Measurements from ENCODE around the gene RAP1GAP. TPM values are rescaled to one million over a fixed set of nuclear protein-coding genes. Genes with fewer than 3 reads are reported as not detected.

RAP1GAP gene
- total RNA-seq, 1 donor from 2014 or later, result 0.64 TPM

GRCh38 chr1:21644906-21645305 lies 24.3 kb downstream of the RAP1GAP start:
- Histone ChIP-seq H3K4me3 (no peak overlapping the region), H3K27me3 (no peaks in the 10 kb centered on the region), H3K27ac (no peak overlapping the region), H3K9me3 (no peaks in the 10 kb centered on the region), H3K4me1 (no peaks in the 10 kb centered on the region), H3K36me3 (no peaks in the 10 kb centered on the region)
- DNase-seq (ENCODE audit: low spot score in 2 of 2), result no peak
- intact Hi-C loops (cut with DNase I), result no loop called here
- TF ChIP-seq, protein P1, sequence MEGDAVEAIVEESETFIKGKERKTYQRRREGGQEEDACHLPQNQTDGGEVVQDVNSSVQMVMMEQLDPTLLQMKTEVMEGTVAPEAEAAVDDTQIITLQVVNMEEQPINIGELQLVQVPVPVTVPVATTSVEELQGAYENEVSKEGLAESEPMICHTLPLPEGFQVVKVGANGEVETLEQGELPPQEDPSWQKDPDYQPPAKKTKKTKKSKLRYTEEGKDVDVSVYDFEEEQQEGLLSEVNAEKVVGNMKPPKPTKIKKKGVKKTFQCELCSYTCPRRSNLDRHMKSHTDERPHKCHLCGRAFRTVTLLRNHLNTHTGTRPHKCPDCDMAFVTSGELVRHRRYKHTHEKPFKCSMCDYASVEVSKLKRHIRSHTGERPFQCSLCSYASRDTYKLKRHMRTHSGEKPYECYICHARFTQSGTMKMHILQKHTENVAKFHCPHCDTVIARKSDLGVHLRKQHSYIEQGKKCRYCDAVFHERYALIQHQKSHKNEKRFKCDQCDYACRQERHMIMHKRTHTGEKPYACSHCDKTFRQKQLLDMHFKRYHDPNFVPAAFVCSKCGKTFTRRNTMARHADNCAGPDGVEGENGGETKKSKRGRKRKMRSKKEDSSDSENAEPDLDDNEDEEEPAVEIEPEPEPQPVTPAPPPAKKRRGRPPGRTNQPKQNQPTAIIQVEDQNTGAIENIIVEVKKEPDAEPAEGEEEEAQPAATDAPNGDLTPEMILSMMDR (IDR thresholded peaks at IDR 0.05), result no peak

DNA sequence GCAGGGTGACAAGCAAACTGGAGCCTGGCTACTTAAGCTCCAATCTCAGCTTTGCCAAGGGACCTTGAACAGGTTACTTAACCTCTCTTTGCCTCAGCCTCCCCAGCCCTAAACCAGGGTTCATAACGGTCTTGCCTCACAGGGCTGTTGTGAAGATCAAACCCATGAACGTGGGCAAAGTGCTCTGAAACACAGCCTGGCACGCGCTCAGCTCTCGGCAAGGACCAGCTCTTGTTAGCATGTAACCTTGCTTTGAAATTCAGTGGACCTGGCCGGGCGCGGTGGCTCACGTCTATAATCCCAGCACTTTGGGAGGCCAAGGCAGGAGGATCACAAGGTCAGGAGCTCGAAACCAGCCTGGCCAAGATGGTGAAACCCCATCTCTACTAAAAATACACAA lies 24.8 kb downstream of the RAP1GAP start:
- no peak for DNase-seq (ENCODE audit: low spot score in 2 of 2)
- Histone ChIP-seq H3K27me3 (no peaks in the 10 kb centered on the region), H3K4me1 (no peaks in the 10 kb centered on the region), H3K36me3 (no peaks in the 10 kb centered on the region), H3K27ac (no peak overlapping the region), H3K4me3 (no peak overlapping the region), H3K9me3 (no peaks in the 10 kb centered on the region)
- intact Hi-C loops (cut with DNase I), result no loop called here
- TF ChIP-seq, protein P1 (IDR thresholded peaks at IDR 0.05), result no peak

GRCh38 chr1:21643624-21644023 lies 25.5 kb downstream of the RAP1GAP start:
- no peaks in the 10 kb centered on the region for H3K9me3 ChIP-seq
- intact Hi-C loops (cut with DNase I), result no loop called here
- DNase-seq (ENCODE audit: low spot score in 2 of 2), result no peak
- no peaks in the 10 kb centered on the region for H3K36me3 ChIP-seq
- H3K27ac ChIP-seq, result no peak overlapping the region
- no peak overlapping the region for H3K4me3 ChIP-seq
- TF ChIP-seq, protein P1 (IDR thresholded peaks at IDR 0.05), result no peak
- no peaks in the 10 kb centered on the region for H3K4me1 ChIP-seq
- no peaks in the 10 kb centered on the region for H3K27me3 ChIP-seq

DNA sequence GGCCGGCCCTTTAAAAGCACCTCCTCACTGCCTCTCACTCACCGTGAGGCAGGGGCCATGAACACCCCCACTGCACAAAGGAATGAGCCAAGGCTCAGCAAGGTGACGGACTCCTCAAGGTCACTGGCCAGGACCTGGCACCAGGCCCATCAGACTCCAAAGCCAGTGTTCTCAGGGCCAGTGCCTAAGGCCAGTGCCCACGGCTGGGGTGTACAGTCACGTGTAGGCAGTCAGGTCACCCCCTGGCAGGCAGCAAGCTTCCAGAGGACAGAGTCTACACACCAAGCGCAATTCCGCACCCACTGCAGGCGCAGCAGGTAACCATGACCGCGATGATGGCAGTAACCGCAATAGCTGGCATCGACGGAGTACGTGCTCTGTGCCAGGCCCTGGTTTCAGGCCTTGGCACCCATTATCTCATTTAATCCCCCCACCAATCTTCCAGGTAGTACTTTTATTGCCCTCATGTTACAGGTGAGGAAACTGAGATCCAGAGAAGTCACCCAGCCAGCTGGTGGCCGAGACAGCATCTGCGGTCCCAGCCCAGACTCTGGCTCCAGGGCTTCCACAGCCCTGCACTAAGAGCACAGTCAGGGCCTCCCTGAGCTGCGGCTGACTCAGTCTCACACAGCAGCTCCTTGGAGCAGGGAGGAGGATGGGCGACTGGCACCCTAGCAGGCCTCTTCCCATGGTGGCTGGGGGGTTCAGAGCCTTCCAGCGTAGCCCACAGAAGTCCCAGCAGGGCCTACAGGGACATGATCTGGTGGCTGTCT lies 27.0 kb downstream of the RAP1GAP start:
- intact Hi-C loops (cut with DNase I), result no loop called here
- no peaks in the 10 kb centered on the region for H3K9me3 ChIP-seq
- TF ChIP-seq, protein P1 (IDR thresholded peaks at IDR 0.05), result no peak
- no peak overlapping the region for H3K4me3 ChIP-seq
- H3K4me1 ChIP-seq, result no peaks in the 10 kb centered on the region
- H3K36me3 ChIP-seq, result no peaks in the 10 kb centered on the region
- DNase-seq (ENCODE audit: low spot score in 2 of 2), result no peak
- no peak overlapping the region for H3K27ac ChIP-seq
- no peaks in the 10 kb centered on the region for H3K27me3 ChIP-seq

DNA sequence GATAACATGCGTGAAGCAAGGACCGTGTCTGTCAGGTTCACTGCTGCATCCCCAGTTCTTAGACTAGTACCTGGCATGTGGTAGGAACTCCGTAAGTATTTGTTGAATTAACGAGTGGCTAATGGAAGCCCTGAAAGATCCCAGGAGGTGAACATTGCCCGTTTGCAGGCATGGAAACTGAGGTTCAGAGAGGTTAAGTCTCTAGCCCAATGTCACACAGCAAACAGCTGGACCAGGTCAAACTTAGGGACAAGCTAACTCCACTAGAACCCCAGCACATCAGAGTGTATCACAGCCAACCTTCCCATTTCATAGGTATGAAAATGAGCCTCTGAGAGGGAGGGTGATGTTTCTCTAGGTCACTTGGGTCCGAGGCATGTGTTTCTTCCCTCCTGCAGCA lies 27.6 kb downstream of the RAP1GAP start:
- no peak for DNase-seq (ENCODE audit: low spot score in 2 of 2)
- no peaks in the 10 kb centered on the region for H3K27me3 ChIP-seq

More for the DNA sequence above, 27.6 kb downstream of the RAP1GAP start:
- no peaks in the 10 kb centered on the region for H3K4me1 ChIP-seq
- H3K4me3 ChIP-seq, result no peak overlapping the region
- intact Hi-C loops (cut with DNase I), result no loop called here
- TF ChIP-seq, protein P1 (IDR thresholded peaks at IDR 0.05), result no peak
- H3K36me3 ChIP-seq, result no peaks in the 10 kb centered on the region
- H3K27ac ChIP-seq, result no peak overlapping the region
- H3K9me3 ChIP-seq, result no peaks in the 10 kb centered on the region
